Activated gamma-delta T cell (primary cell): ENCODE data around the gene MAGI1.

Experiments
- DNase-seq: peaks from one replicate; lab custom pipeline; 2025; lab: John Stamatoyannopoulos, UW

MAGI1 gene

DNA sequence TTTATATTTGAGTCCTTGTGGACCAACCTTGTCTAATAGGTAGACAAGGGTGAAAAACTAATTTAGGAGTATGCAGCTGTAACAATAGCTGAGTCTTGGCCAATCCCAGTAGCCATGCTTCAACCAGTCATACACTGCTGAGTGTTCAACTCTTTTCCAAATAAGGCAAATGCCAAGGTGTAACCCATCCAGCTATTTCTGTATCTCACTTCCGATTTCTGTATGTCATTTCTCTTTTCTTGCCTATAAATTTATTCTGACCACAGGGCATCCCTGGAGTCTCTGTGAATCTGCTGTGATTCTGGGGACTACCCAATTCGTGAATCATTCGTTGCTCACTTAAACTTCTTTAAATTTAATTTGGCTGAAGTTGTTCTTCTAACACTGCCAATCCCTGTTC, 93.2 kb downstream of the MAGI1 start:
- DNase-seq = no peak

DNA sequence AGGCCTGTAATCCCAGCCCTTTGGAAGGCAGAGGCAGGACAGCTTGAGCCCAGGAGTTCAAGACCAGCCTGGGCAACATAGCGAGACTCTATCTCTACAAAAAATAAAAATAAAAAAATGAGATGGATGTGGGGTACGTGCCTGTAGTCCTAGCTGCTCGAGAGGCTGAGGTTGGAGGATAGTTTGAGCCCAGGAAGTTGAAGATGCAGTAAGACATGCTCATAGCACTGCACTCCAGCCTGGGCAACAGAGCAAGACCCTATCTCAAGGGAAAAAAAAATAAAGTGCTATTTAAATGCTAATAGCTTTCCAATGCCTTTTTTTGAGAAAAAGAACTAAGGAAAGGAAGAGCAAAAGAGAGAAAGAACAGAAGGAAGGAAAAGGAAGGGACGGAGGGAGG, 94.5 kb downstream of the MAGI1 start:
- DNase-seq = no peak

- no peak for DNase-seq
These were observed 98.9 kb downstream of the MAGI1 start for GRCh38 chr3:65939801-65940246.

DNA sequence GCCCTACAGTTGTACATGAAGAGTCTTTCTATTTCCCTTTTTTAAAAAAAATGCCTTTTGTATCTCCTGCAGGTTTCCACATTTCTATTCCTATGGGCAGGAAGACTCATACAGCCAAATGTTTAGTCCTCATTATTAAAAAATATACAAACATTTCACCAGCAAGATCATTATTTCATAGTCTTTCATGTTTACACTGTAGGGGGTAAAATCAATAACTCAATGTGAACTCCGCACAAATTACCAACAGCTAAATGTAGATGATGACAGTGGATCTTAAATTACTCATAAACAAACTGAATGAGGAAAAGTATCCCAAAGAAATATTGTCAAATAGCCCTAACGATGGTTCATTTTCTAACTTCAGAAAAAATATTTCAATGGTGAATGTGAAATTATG, 99.5 kb downstream of the MAGI1 start:
- no peak for DNase-seq

DNA sequence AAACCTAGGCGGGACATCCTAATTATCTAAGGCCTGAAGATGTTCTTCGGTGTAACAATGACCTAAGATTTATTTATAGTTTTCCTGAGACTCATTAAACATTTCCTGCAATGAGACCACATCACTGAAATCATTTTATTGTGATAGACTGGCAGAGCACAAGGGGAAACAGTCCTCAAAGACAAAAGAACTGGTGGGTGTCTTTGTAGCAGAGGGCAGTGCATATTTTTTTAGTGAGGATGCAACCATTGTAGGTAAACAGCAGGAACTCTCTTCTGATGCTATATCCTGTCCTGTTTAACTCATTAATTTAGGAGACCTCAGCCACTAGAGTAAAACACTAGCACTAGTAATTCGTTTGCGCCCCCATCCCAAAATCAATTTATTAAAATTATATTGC, 100.0 kb downstream of the MAGI1 start:
- no peak for DNase-seq

DNA sequence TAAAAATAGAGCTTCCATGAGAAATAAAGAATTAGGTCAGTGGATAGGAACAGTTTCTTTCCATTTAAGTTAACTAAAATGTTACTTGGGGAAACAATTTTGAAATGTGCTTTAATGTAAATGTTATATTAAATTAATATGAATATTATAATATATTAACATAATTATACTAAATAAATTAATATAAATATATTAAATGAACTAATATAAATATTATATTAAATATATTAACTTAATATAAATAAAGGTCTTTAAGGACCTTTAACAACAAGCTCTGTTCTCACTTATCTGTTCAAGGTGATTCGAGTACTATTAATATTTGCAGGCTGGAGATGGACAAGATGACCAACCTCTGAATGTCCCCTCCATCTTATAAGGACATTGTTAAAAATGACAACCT, 100.6 kb downstream of the MAGI1 start:
- no peak for DNase-seq

DNA sequence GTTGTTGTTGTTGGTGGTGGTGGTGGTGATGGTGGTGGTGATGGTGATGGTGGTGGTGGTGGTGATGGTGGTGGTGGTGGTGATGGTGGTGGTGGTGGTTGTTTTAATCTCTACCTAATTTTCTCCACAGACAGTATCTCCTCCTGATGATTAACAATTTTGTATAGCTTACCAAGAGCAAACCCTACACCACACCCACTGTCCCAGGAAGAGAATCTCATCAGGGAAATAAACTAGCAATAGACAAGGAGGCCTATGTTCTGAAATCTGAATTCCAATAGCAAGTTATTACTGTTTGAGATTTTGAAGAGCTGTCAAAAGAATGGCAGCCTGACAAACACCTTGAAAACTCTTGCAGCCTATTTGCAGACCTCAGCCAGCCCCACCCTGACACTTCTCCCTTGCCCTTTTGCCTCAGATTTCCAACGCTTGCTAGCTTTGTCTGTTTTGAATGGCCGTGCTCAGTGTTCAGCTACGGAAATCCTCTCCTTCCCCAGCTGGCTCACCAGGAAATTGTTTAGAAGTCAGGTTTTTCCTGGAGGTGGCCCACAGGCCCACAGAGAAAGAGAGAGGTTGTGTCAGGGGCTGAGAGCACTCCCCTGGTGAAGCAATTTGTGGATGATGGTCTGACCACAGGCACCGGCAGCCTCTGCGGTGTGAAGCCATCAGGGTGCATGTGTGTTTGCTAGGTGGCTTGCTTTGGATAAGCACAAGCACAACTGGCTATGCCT, 101.6 kb downstream of the MAGI1 start:
- DNase-seq = no peak

- DNase-seq = no peak
These were observed 103.0 kb downstream of the MAGI1 start for GRCh38 chr3:65935724-65936123.

DNA sequence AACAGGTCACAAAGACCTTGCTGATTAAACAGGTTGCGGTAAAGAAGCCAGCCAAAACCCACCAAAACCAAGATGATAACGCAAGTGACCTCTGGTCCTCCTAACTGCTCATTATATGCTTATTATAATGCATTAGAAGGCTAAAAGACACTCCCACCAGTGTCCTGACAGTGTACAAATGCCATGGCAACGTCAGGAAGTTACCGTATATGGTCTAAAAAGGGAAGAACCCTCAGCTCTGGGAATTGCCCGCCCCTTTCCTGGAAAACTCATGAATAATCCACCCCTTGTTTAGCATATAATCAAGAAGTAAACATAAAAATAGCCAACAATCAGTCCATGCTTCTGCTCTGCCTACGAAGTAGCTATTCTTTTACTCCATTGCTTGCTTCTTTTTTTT, 108.1 kb downstream of the MAGI1 start:
- no peak for DNase-seq

- no peak for DNase-seq
These were observed 110.6 kb downstream of the MAGI1 start for GRCh38 chr3:65928110-65928509.

DNA sequence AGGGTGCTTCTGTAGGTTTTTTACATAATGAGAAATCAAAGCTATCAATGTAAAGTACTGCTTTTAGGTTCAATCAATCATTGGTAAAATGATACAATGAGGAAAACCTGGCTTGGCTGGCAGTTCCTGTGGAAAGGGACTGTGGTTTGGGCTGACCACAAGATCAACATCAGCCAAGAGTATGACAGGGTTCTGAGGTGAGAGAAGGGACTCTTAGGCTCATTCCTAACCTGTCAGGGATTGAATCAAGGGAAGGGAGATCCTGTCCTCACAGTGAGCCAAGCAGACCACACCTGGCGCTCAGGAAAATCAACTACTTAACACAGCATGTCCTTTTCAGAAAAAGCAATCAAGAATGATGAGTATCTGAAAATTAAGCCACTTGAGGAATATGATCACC, 111.1 kb downstream of the MAGI1 start:
- no peak for DNase-seq

DNA sequence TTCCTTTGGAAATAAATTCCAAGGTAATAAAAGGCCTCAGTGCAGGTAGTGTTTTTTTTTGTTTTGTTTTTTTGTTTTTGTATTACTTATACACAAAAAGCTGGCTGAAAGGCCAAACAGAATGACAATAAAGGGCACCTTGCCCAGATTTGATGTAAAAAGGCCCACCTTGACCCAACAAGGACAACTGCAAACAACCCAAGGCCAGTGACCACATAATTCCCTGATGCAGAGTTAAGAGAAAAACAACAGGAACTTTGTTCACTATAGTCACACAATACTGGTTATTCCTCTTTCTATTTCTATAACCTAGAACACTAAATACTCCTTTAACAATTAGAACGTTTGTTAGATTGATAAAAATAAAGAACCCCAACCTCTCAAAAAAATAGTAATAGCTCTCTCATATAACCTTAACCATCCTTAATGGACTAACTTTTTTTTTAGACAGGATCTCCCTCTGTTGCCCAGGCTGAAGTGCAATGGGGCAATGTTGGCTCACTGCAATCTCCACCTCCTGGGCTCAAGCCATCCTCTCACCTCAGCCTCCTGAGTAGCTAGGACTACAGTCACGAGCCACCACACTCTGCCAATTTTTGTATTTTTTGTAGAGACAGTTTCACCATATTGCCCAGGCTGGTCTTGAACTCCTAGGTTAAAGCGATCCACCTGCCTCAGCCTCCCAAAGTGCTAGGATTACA, 113.3 kb downstream of the MAGI1 start:
- DNase-seq = no peak

- no peak for DNase-seq
These were observed 114.0 kb downstream of the MAGI1 start for GRCh38 chr3:65924762-65925161.

- no peak for DNase-seq
These were observed 116.3 kb downstream of the MAGI1 start for GRCh38 chr3:65922441-65922840.

DNA sequence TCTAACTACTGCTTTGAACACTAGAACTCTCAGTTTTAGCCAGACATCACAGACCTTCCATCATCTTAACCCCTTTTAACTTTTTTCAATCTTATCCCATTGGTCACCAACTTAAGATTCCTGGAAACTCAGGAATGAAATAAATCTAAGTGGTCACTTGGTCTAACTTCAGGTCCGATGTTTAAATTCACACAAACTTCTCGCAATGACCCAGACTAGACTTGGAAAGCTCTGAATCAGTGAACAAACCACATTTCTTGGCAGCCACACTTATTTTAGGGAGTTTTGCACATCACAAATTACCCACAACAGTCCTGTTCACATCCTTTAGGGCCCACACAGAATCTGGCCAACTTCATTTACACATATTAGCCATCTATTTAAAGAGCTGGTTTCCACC, 118.9 kb downstream of the MAGI1 start:
- no peak for DNase-seq

- no peak for DNase-seq
These were observed 123.2 kb downstream of the MAGI1 start for GRCh38 chr3:65915477-65915876.

DNA sequence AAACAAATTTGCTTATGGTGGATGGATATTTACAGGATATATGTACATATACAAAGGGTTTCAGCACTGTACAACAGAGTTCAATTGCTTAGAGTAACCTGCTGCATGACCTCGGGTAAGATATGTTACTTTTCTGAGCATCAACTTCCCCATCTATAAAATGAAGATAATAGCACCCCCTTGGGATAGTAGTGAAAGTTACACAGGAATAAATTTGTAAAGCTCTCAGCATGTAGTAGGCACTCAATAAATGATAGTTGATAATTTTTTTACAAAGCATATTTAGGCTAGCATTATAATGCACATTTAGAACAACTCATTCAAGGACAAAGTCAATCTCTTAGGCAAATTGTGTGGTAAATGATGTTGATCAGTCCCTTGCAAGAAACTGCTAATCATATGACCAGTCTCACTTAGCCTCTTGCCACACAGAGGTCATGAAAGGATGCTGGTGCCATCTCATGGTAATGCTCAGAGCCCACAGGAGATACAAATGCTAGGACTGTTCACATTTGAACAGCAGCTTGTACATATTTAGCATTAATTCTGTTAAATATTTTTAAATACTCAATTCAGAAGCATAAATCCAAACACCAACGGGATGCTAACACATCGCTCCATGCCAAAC, 123.9 kb downstream of the MAGI1 start:
- no peak for DNase-seq

GRCh38 chr3:65914032-65914739, 124.5 kb downstream of the MAGI1 start:
- no peak for DNase-seq

- no peak for DNase-seq
These were observed 126.1 kb downstream of the MAGI1 start for GRCh38 chr3:65912647-65913046.

- DNase-seq = no peak
These were observed 130.1 kb downstream of the MAGI1 start for GRCh38 chr3:65908588-65908987.

DNA sequence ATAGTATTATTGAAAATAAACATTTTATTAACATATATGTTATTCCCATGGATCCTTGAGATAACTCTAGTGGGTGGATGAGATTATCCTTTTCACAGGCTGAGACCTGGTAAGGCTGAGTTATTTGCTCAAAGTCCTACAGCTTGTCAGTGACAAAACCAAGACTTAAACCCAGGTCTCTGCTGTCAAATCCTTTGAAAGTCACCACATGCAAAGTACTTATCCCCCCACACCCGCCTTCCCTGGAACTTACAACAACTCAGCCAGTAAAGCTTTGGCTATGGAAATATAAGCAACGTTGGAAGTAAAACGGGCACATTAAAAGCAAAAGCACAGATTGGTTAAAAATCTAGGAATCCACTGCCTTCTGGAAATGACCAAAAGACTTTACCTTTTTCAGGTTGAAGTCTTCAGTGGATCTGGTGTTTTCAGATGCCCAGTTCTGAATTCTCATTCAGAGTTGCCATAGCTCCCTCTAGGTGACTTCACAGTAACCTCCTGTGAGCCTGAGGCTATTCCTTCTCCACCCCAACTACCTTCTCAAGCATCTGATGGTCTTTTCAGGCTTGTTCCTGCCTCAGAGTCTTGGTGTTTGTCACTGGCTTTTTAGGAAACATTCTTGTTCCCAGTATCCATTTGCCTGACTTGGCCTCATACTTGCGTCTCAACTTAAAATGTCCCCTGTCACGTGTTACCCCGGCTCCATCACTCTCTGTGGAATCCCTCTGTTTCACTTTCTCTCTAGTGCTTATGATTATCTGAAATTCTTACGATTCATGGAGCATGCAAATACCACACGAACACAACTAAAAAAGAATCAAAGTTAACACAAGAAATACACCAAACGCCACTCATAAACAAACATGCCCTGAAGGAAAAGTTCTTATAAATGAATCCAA, 131.2 kb downstream of the MAGI1 start:
- no peak for DNase-seq

DNA sequence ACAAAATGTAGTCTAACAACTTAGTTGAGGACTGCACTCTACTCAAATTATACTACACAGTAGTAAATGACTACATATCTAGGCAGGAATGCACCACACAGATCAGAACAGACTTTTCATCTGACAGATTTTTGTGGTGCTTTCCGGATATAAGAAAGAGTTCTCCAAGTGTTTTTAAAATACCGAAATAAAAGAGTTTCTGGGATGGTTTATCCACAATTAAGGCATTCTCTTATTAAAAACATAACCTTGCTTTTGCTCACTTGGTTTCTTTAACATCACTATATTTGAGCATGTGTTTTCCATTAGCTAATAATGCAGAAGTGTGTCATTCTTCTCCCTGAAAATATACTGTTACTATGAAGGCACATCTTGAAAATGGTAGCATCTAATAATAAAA, 132.9 kb downstream of the MAGI1 start:
- DNase-seq = no peak
